Upper lobe of left lung (tissue), 4 donors: ENCODE data around the gene C1orf198.

ENCODE experiments used
- CTCF ChIP-seq, 6 experiments: fragments of 450-650 bp in 4 of 6; fragments of 200-600 bp in 2 of 6; sonication (generic) in 2 of 6; IDR thresholded peaks; one replicate each; pipeline ENCODE4 v1.5.1; 2016 to 2019; ENCODE audit warnings: antibody characterized with exemption in 6 of 6
- EP300 ChIP-seq, 4 donors: sonication (generic); formaldehyde crosslinking; IDR thresholded peaks; one replicate each; pipeline ENCODE4 v1.5.1; 2017; ENCODE audit warnings: antibody characterized with exemption in 4 of 4, control low read depth in 2 of 4

- TF ChIP-seq CTCF (IDR thresholded peaks at IDR 0.05): no peak
- no peak for TF ChIP-seq EP300 (IDR thresholded peaks at IDR 0.05)
Observed at GRCh38 chr1:230854423-230854822, 13.9 kb downstream of the C1orf198 start.
